HEK293 (cell line): Measurements from ENCODE around the gene SUPT3H.

Experiments used
- BCL11B ChIP-seq: fragments of 450-650 bp; formaldehyde crosslinking; IDR thresholded peaks from 2 replicates; pipeline ENCODE4 v1.5.1; 2016; ENCODE audit warnings: low read depth, missing biosample characterization, missing genetic modification characterization
- REST ChIP-seq: fragments of 450-650 bp; formaldehyde crosslinking; IDR thresholded peaks from 2 replicates; pipeline ENCODE4 v1.5.1; 2016; ENCODE audit warnings: missing biosample characterization, missing genetic modification characterization
- YY1 ChIP-seq: fragments of 450-650 bp; formaldehyde crosslinking; IDR thresholded peaks from 2 replicates; pipeline ENCODE4 v1.5.1; 2018; ENCODE audit warnings: missing biosample characterization, missing genetic modification characterization
- ZBTB20 ChIP-seq: fragments of 450-650 bp; formaldehyde crosslinking; IDR thresholded peaks from 2 replicates; pipeline ENCODE4 v1.5.1; 2016; ENCODE audit warnings: missing biosample characterization, missing genetic modification characterization
- ZBTB8A ChIP-seq: fragments of 450-650 bp; formaldehyde crosslinking; IDR thresholded peaks from 2 replicates; pipeline ENCODE4 v1.5.1; 2016; ENCODE audit warnings: missing biosample characterization, missing genetic modification characterization
- ZNF18 ChIP-seq: fragments of 450-650 bp; formaldehyde crosslinking; IDR thresholded peaks from 2 replicates; pipeline ENCODE4 v1.5.1; 2016; ENCODE audit warnings: missing biosample characterization, missing genetic modification characterization
- ZNF449 ChIP-seq: fragments of 450-650 bp; formaldehyde crosslinking; IDR thresholded peaks from 2 replicates; pipeline ENCODE4 v1.5.1; 2017; ENCODE audit warnings: missing biosample characterization, mild to moderate bottlenecking, missing genetic modification characterization, moderate library complexity
- ZNF510 ChIP-seq: fragments of 450-650 bp; formaldehyde crosslinking; IDR thresholded peaks from 2 replicates; pipeline ENCODE4 v1.5.1; 2018; ENCODE audit warnings: mild to moderate bottlenecking, missing genetic modification characterization, missing biosample characterization; ENCODE audit not compliant: insufficient replicate concordance
- ZNF768 ChIP-seq: fragments of 450-650 bp; formaldehyde crosslinking; IDR thresholded peaks from 2 replicates; pipeline ENCODE4 v1.5.1; 2018; ENCODE audit warnings: missing biosample characterization, mild to moderate bottlenecking, missing genetic modification characterization
- TF ChIP-seq, protein P1 (sequence below): fragments of 450-650 bp; formaldehyde crosslinking; IDR thresholded peaks from 2 replicates; pipeline ENCODE4 v1.5.1; 2016; ENCODE audit warnings: missing biosample characterization, missing genetic modification characterization
- TF ChIP-seq, protein P2 (sequence below): fragments of 450-650 bp; IDR thresholded peaks from 2 replicates; pipeline ENCODE4 v1.5.1; 2018; ENCODE audit warnings: missing biosample characterization, missing genetic modification characterization

DNA sequence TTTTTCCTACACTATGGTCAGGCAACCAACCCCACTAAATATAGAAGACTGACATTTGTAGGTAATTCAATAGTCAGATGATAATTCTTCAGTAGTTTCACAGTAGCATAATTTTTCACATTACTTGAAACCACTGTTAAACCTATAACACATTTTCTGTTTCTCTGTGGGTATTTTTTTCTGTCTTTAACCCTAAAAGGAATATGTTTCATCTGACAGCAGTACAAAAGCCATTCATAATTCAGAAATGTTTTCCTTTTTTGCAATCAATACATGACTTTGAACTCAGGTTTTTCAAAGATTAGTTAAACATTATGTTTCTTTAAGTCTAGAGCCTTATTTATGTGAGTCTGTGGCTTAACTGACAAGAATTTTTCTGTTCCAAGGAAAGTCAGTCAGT lies 178.2 kb downstream of the SUPT3H start:
- no peak for TF ChIP-seq YY1 (tag by site-specific recombination)
- TF ChIP-seq, protein P1, sequence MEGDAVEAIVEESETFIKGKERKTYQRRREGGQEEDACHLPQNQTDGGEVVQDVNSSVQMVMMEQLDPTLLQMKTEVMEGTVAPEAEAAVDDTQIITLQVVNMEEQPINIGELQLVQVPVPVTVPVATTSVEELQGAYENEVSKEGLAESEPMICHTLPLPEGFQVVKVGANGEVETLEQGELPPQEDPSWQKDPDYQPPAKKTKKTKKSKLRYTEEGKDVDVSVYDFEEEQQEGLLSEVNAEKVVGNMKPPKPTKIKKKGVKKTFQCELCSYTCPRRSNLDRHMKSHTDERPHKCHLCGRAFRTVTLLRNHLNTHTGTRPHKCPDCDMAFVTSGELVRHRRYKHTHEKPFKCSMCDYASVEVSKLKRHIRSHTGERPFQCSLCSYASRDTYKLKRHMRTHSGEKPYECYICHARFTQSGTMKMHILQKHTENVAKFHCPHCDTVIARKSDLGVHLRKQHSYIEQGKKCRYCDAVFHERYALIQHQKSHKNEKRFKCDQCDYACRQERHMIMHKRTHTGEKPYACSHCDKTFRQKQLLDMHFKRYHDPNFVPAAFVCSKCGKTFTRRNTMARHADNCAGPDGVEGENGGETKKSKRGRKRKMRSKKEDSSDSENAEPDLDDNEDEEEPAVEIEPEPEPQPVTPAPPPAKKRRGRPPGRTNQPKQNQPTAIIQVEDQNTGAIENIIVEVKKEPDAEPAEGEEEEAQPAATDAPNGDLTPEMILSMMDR (tag by site-specific recombination), result no peak
- TF ChIP-seq ZNF18 (tag by site-specific recombination), result no peak
- TF ChIP-seq ZBTB8A (tag by site-specific recombination), result no peak
- TF ChIP-seq ZNF768 (tag by site-specific recombination), result no peak
- no peak for TF ChIP-seq BCL11B (tag by site-specific recombination)
- TF ChIP-seq REST (tag by site-specific recombination), result no peak
- TF ChIP-seq ZBTB20 (tag by site-specific recombination), result no peak
- TF ChIP-seq ZNF510, result no peak
- no peak for TF ChIP-seq ZNF449 (tag by site-specific recombination)
- TF ChIP-seq, protein P2, sequence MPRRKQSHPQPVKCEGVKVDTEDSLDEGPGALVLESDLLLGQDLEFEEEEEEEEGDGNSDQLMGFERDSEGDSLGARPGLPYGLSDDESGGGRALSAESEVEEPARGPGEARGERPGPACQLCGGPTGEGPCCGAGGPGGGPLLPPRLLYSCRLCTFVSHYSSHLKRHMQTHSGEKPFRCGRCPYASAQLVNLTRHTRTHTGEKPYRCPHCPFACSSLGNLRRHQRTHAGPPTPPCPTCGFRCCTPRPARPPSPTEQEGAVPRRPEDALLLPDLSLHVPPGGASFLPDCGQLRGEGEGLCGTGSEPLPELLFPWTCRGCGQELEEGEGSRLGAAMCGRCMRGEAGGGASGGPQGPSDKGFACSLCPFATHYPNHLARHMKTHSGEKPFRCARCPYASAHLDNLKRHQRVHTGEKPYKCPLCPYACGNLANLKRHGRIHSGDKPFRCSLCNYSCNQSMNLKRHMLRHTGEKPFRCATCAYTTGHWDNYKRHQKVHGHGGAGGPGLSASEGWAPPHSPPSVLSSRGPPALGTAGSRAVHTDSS (tag by site-specific recombination), result no peak
